MM.1S (cell line): Measurements from ENCODE around the gene FPR3.

Experiments
- DNase-seq: peaks from one replicate; pipeline ENCODE4 v3.0.0-alpha.2; 2015
- H2AFZ ChIP-seq: fragments of 300-600 bp; sonication (generic); 2 replicates; pipeline ENCODE4 v1.6.0; 2016; ENCODE audit warnings: antibody characterized with exemption, low read length
- H3F3A ChIP-seq: fragments of 300-600 bp; sonication (generic); 2 replicates; pipeline ENCODE4 v1.6.1; 2016; ENCODE audit warnings: mild to moderate bottlenecking, antibody characterized with exemption, low read length, moderate library complexity, mixed read lengths; ENCODE audit not compliant: insufficient read depth
- H3K27ac ChIP-seq: fragments of 300-600 bp; sonication (generic); 2 replicates; pipeline ENCODE4 v1.5.1; 2016; ENCODE audit warnings: mild to moderate bottlenecking, low read length
- H3K27me3 ChIP-seq: fragments of 300-600 bp; sonication (generic); replicated peaks from 2 replicates; pipeline ENCODE4 v1.6.0; 2016; ENCODE audit warnings: low read length; ENCODE audit not compliant: insufficient read depth
- H3K36me3 ChIP-seq: fragments of 300-600 bp; sonication (generic); replicated peaks from 2 replicates; pipeline ENCODE4 v1.6.1; 2016; ENCODE audit warnings: mild to moderate bottlenecking, low read length, mixed read lengths; ENCODE audit not compliant: insufficient read depth
- H3K4me1 ChIP-seq: fragments of 300-600 bp; sonication (generic); 2 replicates; pipeline ENCODE4 v1.6.1; 2016; ENCODE audit warnings: low read length, mixed read lengths
- H3K4me2 ChIP-seq: fragments of 300-600 bp; sonication (generic); 2 replicates; pipeline ENCODE4 v1.6.0; 2016; ENCODE audit warnings: low read depth, low read length
- H3K4me3 ChIP-seq: fragments of 300-600 bp; sonication (generic); 2 replicates; pipeline ENCODE4 v1.5.1; 2016; ENCODE audit warnings: low read length, mixed read lengths
- H3K79me2 ChIP-seq: fragments of 300-600 bp; sonication (generic); 2 replicates; pipeline ENCODE4 v1.6.1; 2016; ENCODE audit warnings: mixed run types, low read length, mixed read lengths
- H3K9ac ChIP-seq: fragments of 300-600 bp; sonication (generic); 2 replicates; pipeline ENCODE4 v1.6.1; 2016; ENCODE audit warnings: low read length, mixed read lengths
- H3K9me2 ChIP-seq: fragments of 300-600 bp; sonication (generic); replicated peaks from 2 replicates; pipeline ENCODE4 v1.6.1; 2016; ENCODE audit warnings: mild to moderate bottlenecking, low read length, mixed read lengths; ENCODE audit not compliant: insufficient read depth
- H3K9me3 ChIP-seq: fragments of 300-600 bp; sonication (generic); replicated peaks from 2 replicates; pipeline ENCODE4 v1.6.1; 2016; ENCODE audit warnings: mild to moderate bottlenecking, low read length, mixed read lengths; ENCODE audit not compliant: insufficient read depth
- H4K20me1 ChIP-seq: fragments of 300-600 bp; sonication (generic); 2 replicates; pipeline ENCODE4 v1.6.1; 2016; ENCODE audit warnings: mild to moderate bottlenecking, low read length, moderate library complexity, mixed read lengths; ENCODE audit not compliant: insufficient read depth
- CTCF ChIP-seq: fragments of 300-600 bp; sonication (generic); IDR thresholded peaks from 2 replicates; pipeline ENCODE4 v1.5.1; 2016; ENCODE audit warnings: antibody characterized with exemption, low read length, mixed read lengths
- EZH2 ChIP-seq: fragments of 300-600 bp; sonication (generic); optimal IDR thresholded peaks from 2 replicates; pipeline ENCODE3; 2017; ENCODE audit warnings: low read depth, mild to moderate bottlenecking, antibody characterized with exemption, low read length, mixed read lengths
- EZH2phosphoT487 ChIP-seq: fragments of 300-600 bp; sonication (generic); IDR thresholded peaks from 2 replicates; pipeline ENCODE4 v1.6.1; 2018; ENCODE audit warnings: antibody characterized with exemption, low read length

FPR3 gene

GRCh38 chr19:51807925-51808324 is 13.0 kb downstream of the FPR3 start:
- Histone ChIP-seq H3K4me2 (no peak overlapping the region), H3K9ac (no peak overlapping the region), H3K27ac (no peak overlapping the region), H3K4me1 (no peaks in the 10 kb centered on the region), H4K20me1 (no peaks in the 10 kb centered on the region), H3K79me2 (no peaks in the 10 kb centered on the region), H3F3A (no peaks in the 10 kb centered on the region), H3K4me3 (no peak overlapping the region), H3K36me3 (no peaks in the 10 kb centered on the region), H3K27me3 (no peaks in the 10 kb centered on the region), H3K9me2 (no peaks in the 10 kb centered on the region), H3K9me3 (no peaks in the 10 kb centered on the region), H2AFZ (no peak overlapping the region)
- TF ChIP-seq CTCF (no peak), EZH2 (no peak), EZH2phosphoT487 (no peak)
- no peak for DNase-seq

- no peaks in the 10 kb centered on the region for H3K4me1 ChIP-seq
- no peak overlapping the region for H3K4me2 ChIP-seq
- DNase-seq = no peak
These were observed 13.5 kb downstream of the FPR3 start for GRCh38 chr19:51808333-51808986.

DNA sequence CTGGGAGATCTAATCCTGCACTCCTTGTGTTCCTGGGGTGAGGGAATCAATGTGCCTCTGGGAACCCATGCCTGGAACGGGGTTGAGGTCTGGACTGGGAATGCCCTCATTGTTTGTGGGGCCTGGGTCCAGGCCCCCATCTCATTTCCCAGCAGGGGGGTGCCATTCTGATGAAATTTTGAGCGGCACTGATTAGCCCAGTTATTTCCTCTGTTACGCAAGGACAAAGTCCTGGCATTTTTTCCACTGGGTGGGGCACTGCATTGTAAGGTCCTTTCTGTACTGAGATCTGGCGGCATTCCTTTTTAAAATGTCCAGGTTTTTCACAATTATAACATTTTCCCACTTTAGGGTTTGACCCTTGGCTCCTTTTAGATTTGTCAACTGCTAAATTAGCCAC is 14.8 kb downstream of the FPR3 start:
- H3K27me3 ChIP-seq = no peaks in the 10 kb centered on the region

More at GRCh38 chr19:51808333-51808986, 13.5 kb downstream of the FPR3 start:
- Histone ChIP-seq H3K79me2 (no peaks in the 10 kb centered on the region), H4K20me1 (no peaks in the 10 kb centered on the region), H3K9me3 (no peaks in the 10 kb centered on the region), H3K4me3 (no peak overlapping the region), H3K9me2 (no peaks in the 10 kb centered on the region), H3K27me3 (no peaks in the 10 kb centered on the region), H3K27ac (no peak overlapping the region), H3F3A (no peaks in the 10 kb centered on the region), H3K36me3 (no peaks in the 10 kb centered on the region), H2AFZ (no peak overlapping the region), H3K9ac (no peak overlapping the region)
- no peak for TF ChIP-seq CTCF
- TF ChIP-seq EZH2phosphoT487 = no peak
- no peak for TF ChIP-seq EZH2

More for the DNA sequence above, 14.8 kb downstream of the FPR3 start:
- Histone ChIP-seq H3K27ac (no peak overlapping the region), H3K9me3 (no peaks in the 10 kb centered on the region), H3F3A (no peaks in the 10 kb centered on the region), H3K4me3 (no peak overlapping the region), H4K20me1 (no peaks in the 10 kb centered on the region), H3K4me2 (no peak overlapping the region), H2AFZ (no peak overlapping the region), H3K4me1 (no peaks in the 10 kb centered on the region), H3K79me2 (no peaks in the 10 kb centered on the region), H3K36me3 (no peaks in the 10 kb centered on the region), H3K9ac (no peak overlapping the region), H3K9me2 (no peaks in the 10 kb centered on the region)
- no peak for DNase-seq
- TF ChIP-seq EZH2 (no peak), CTCF (no peak), EZH2phosphoT487 (no peak)
